GM21447 (cell line): Measurements from ENCODE around the gene SERINC4.
A peak's percentile ranks its signal among the peaks of the same experiment; 100 is the strongest.

Source experiments
- ATAC-seq: cut with Tn5 transposase; IDR thresholded peaks from one replicate; pipeline ENCODE4 v1.9.1; 2021; ENCODE audit not compliant: unreplicated experiment

Gene SERINC4

GRCh38 chr15:43763819-43764446 lies 36.1 kb downstream of the SERINC4 start:
- ATAC-seq: no peak

- no peak for ATAC-seq
Measured at GRCh38 chr15:43762824-43763223, 37.2 kb downstream of the SERINC4 start.

GRCh38 chr15:43751885-43752284 lies 48.1 kb downstream of the SERINC4 start:
- no peak for ATAC-seq

- ATAC-seq: peak; percentile 47
Measured at GRCh38 chr15:43749690-43750345, 50.2 kb downstream of the SERINC4 start.

- ATAC-seq: no peak
Measured at GRCh38 chr15:43748376-43748775, 51.6 kb downstream of the SERINC4 start.

- ATAC-seq: peak; percentile 20
Measured at GRCh38 chr15:43746903-43747309, 53.1 kb downstream of the SERINC4 start.

GRCh38 chr15:43746245-43746902 lies 53.6 kb downstream of the SERINC4 start, which contains the start of gene PDIA3:
Gene PDIA3 (plus strand): TSS chr15:43746438. CDS start chr15:43746540, 102 bp downstream.
- peak; percentile 56 for ATAC-seq
